C4-2B (cell line): Measurements from ENCODE around the gene CENPA.
"Not testable (repeated sequence)": the region's sequence is repeated elsewhere in the genome, so short reads cannot be mapped to it uniquely, and the experiment has no call there.

Experiments used
- H3K27ac ChIP-seq: fragments of 450-650 bp; 2 replicates; pipeline ENCODE4 v1.5.1; 2017
- CTCF ChIP-seq: fragments of 450-650 bp; conservative IDR thresholded peaks from 2 replicates; pipeline ENCODE4 v1.5.1; 2017; ENCODE audit warnings: mild to moderate bottlenecking
- ZFX ChIP-seq: fragments of 450-650 bp; IDR thresholded peaks from 2 replicates; pipeline ENCODE4 v1.6.1; 2017

The CENPA gene

GRCh38 chr2:26780203-26780760 is 5.6 kb upstream of the CENPA start:
- TF ChIP-seq CTCF (no peak), ZFX (no peak)
- H3K27ac ChIP-seq: no peak overlapping the region

GRCh38 chr2:26782876-26783704 is 2.8 kb upstream of the CENPA start:
- TF ChIP-seq CTCF: no peak
- TF ChIP-seq ZFX: no peak
- no peak overlapping the region for H3K27ac ChIP-seq

- no peak for TF ChIP-seq ZFX
- TF ChIP-seq CTCF: no peak
- H3K27ac ChIP-seq: peak overlapping the region; percentile 86; the same call in 1 of the 2 replicates
These were observed 1.2 kb upstream of the CENPA start for GRCh38 chr2:26784570-26785234.

GRCh38 chr2:26786207-26787028 is 562 bp downstream of the CENPA start:
- peak overlapping the region; percentile 86 for H3K27ac ChIP-seq
- TF ChIP-seq CTCF (no peak), ZFX (peak; percentile 38; the same call in 1 of the 2 replicates)

- no peak overlapping the region for H3K27ac ChIP-seq
- no peak for TF ChIP-seq ZFX
- no peak for TF ChIP-seq CTCF
These were observed 6.9 kb downstream of the CENPA start for GRCh38 chr2:26792720-26793119.

- H3K27ac ChIP-seq: no peak overlapping the region
- no peak for TF ChIP-seq CTCF
- no peak for TF ChIP-seq ZFX
These were observed 7.7 kb downstream of the CENPA start for GRCh38 chr2:26793518-26793917.

- H3K27ac ChIP-seq: not testable (repeated sequence)
These were observed 9.3 kb downstream of the CENPA start for GRCh38 chr2:26795135-26795534.
